KMS-11 (cell line): ENCODE results near the gene PHOSPHO1.
"Not testable (repeated sequence)": the region's sequence is repeated elsewhere in the genome, so short reads cannot be mapped to it uniquely, and the experiment has no call there.

Source experiments
- H2AFZ ChIP-seq: fragments of 200-600 bp; sonication (generic); 2 replicates; pipeline ENCODE4 v1.6.1; 2016; ENCODE audit warnings: antibody characterized with exemption, mixed run types, low read depth
- H3K27ac ChIP-seq: fragments of 200-600 bp; sonication (generic); 2 replicates; pipeline ENCODE4 v1.6.1; 2016; ENCODE audit warnings: mild to moderate bottlenecking, mixed run types
- H3K27me3 ChIP-seq: fragments of 200-600 bp; sonication (generic); 2 replicates; pipeline ENCODE4 v1.6.1; 2017; ENCODE audit warnings: mild to moderate bottlenecking, low read depth, mixed run types, moderate library complexity; ENCODE audit not compliant: insufficient read depth
- H3K36me3 ChIP-seq: fragments of 200-600 bp; sonication (generic); 2 replicates; pipeline ENCODE4 v1.6.1; 2017; ENCODE audit warnings: mild to moderate bottlenecking, mixed run types; ENCODE audit not compliant: insufficient read depth
- H3K4me1 ChIP-seq: fragments of 200-600 bp; sonication (generic); 2 replicates; pipeline ENCODE4 v1.6.1; 2016; ENCODE audit warnings: mild to moderate bottlenecking, low read depth, mixed run types; ENCODE audit not compliant: poor library complexity, severe bottlenecking
- H3K4me2 ChIP-seq: fragments of 200-600 bp; sonication (generic); 2 replicates; pipeline ENCODE4 v1.7.0; 2016; ENCODE audit warnings: mild to moderate bottlenecking, mixed run types
- H3K4me3 ChIP-seq: fragments of 200-600 bp; sonication (generic); IDR thresholded peaks from 2 replicates; pipeline ENCODE4 v1.6.1; 2017; ENCODE audit warnings: low read depth, low read length, mixed read lengths; ENCODE audit not compliant: insufficient read depth
- H3K79me2 ChIP-seq: fragments of 200-600 bp; sonication (generic); 2 replicates; pipeline ENCODE4 v1.6.1; 2016; ENCODE audit warnings: low read depth, mixed run types; ENCODE audit not compliant: insufficient read depth
- H3K9ac ChIP-seq: fragments of 200-600 bp; sonication (generic); 2 replicates; pipeline ENCODE4 v1.6.1; 2016; ENCODE audit warnings: mild to moderate bottlenecking, mixed run types
- H4K20me1 ChIP-seq: fragments of 200-600 bp; sonication (generic); 2 replicates; pipeline ENCODE4 v1.6.1; 2016; ENCODE audit warnings: mild to moderate bottlenecking, mixed run types; ENCODE audit not compliant: insufficient read depth
- CTCF ChIP-seq: fragments of 200-600 bp; sonication (generic); conservative IDR thresholded peaks from 2 replicates; pipeline ENCODE4 v1.6.1; 2017; ENCODE audit warnings: low read depth, mild to moderate bottlenecking, antibody characterized with exemption, low read length, moderate library complexity, mixed read lengths

The PHOSPHO1 gene

GRCh38 chr17:49277638-49278037 is 47.1 kb upstream of the PHOSPHO1 start:
- Histone ChIP-seq H3K27me3 (no peaks in the 10 kb centered on the region), H3K4me2 (no peak overlapping the region), H3K9ac (no peak overlapping the region), H2AFZ (no peak overlapping the region), H3K36me3 (no peaks in the 10 kb centered on the region), H3K4me1 (no peaks in the 10 kb centered on the region), H3K27ac (no peak overlapping the region), H3K4me3 (no peak overlapping the region), H4K20me1 (no peaks in the 10 kb centered on the region), H3K79me2 (no peaks in the 10 kb centered on the region)
- no peak for TF ChIP-seq CTCF

- H3K79me2 ChIP-seq, H3K9ac ChIP-seq, H4K20me1 ChIP-seq, H3K27ac ChIP-seq, H3K4me2 ChIP-seq, H3K4me3 ChIP-seq, H3K36me3 ChIP-seq, H3K27me3 ChIP-seq, H2AFZ ChIP-seq, H3K4me1 ChIP-seq: not testable (repeated sequence)
Observed at GRCh38 chr17:49275981-49276380, 45.4 kb upstream of the PHOSPHO1 start.

- Histone ChIP-seq H3K4me1 (no peaks in the 10 kb centered on the region), H3K9ac (no peak overlapping the region), H3K79me2 (no peaks in the 10 kb centered on the region), H3K4me3 (no peak overlapping the region), H3K4me2 (no peak overlapping the region), H3K27me3 (no peaks in the 10 kb centered on the region), H4K20me1 (no peaks in the 10 kb centered on the region), H3K36me3 (no peaks in the 10 kb centered on the region), H2AFZ (no peak overlapping the region), H3K27ac (no peak overlapping the region)
- TF ChIP-seq CTCF, result no peak
Observed at GRCh38 chr17:49269356-49269755, 38.8 kb upstream of the PHOSPHO1 start.

GRCh38 chr17:49267912-49268311 is 37.3 kb upstream of the PHOSPHO1 start:
- Histone ChIP-seq H3K79me2 (no peaks in the 10 kb centered on the region), H2AFZ (no peak overlapping the region), H3K27me3 (no peaks in the 10 kb centered on the region), H4K20me1 (no peaks in the 10 kb centered on the region), H3K9ac (no peak overlapping the region), H3K4me2 (no peak overlapping the region), H3K4me3 (no peak overlapping the region), H3K27ac (no peak overlapping the region), H3K4me1 (no peaks in the 10 kb centered on the region), H3K36me3 (no peaks in the 10 kb centered on the region)
- TF ChIP-seq CTCF, result no peak

GRCh38 chr17:49266233-49266632 is 35.6 kb upstream of the PHOSPHO1 start:
- Histone ChIP-seq H3K4me2 (no peak overlapping the region), H2AFZ (no peak overlapping the region), H3K27me3 (peaks cover 1% of the 10 kb centered on the region; the same call in 1 of the 2 replicates), H4K20me1 (no peaks in the 10 kb centered on the region), H3K79me2 (no peaks in the 10 kb centered on the region), H3K36me3 (no peaks in the 10 kb centered on the region), H3K4me3 (no peak overlapping the region), H3K9ac (no peak overlapping the region), H3K27ac (no peak overlapping the region), H3K4me1 (no peaks in the 10 kb centered on the region)
- TF ChIP-seq CTCF, result no peak

GRCh38 chr17:49261540-49261939 is 31.0 kb upstream of the PHOSPHO1 start:
- not testable (repeated sequence) for H3K9ac ChIP-seq, H3K36me3 ChIP-seq, H3K4me1 ChIP-seq, H3K4me3 ChIP-seq, H4K20me1 ChIP-seq, H3K4me2 ChIP-seq, H2AFZ ChIP-seq, H3K27ac ChIP-seq, H3K27me3 ChIP-seq, H3K79me2 ChIP-seq
